ENCODE measurements around the gene HDAC4.

DNA sequence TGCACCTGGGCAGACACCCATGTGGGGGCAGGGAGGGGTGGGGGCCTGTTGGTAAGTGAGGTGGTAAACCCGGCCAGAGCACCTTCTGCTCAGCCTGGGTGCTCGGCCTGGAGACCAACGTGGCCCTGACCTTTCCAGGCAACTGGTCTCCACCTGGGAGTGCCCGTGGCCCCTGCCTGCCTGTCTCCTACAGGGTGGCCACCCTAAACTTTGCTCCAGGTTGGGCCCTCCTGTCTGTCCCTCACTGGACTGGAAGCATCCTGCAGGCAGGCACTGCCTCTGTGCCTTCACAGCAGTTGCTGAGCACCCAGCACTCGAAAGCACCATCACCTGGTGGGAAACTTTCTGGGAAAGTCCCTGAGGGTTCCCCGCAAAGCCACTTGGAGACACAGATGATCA, 381.6 kb downstream of the HDAC4 start:
- TF ChIP-seq, protein P1, sequence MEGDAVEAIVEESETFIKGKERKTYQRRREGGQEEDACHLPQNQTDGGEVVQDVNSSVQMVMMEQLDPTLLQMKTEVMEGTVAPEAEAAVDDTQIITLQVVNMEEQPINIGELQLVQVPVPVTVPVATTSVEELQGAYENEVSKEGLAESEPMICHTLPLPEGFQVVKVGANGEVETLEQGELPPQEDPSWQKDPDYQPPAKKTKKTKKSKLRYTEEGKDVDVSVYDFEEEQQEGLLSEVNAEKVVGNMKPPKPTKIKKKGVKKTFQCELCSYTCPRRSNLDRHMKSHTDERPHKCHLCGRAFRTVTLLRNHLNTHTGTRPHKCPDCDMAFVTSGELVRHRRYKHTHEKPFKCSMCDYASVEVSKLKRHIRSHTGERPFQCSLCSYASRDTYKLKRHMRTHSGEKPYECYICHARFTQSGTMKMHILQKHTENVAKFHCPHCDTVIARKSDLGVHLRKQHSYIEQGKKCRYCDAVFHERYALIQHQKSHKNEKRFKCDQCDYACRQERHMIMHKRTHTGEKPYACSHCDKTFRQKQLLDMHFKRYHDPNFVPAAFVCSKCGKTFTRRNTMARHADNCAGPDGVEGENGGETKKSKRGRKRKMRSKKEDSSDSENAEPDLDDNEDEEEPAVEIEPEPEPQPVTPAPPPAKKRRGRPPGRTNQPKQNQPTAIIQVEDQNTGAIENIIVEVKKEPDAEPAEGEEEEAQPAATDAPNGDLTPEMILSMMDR (optimal IDR thresholded peaks at IDR 0.05 in 1 of 3, IDR thresholded peaks at IDR 0.05 in 1 of 3, conservative IDR thresholded peaks at IDR 0.05 in 1 of 3; ENCODE audit: extremely low read depth in 1 of 3, insufficient read depth in 2 of 3, low read length in 3 of 3), result no peak
- no peak for TF ChIP-seq EZH2 (IDR thresholded peaks at IDR 0.05; ENCODE audit: low read length)
